Activated CD8-positive, alpha-beta T cell treated with anti-CD3 and anti-CD28 coated beads for 36 hours (primary cell): ENCODE measurements around the gene GCGR. TPM values are rescaled to one million over a fixed set of nuclear protein-coding genes. Genes with fewer than 3 reads are reported as not detected.

Experiments
- ATAC-seq: fragments of 200-7000 bp; cut with Tn5 transposase; one replicate; pipeline ENCODE4 v1.10.0; 2021; ENCODE audit warnings: mild to moderate bottlenecking, moderate library complexity
- CTCF ChIA-PET: fragments of 350-600 bp; sonication (Branson Sonifier 250); formaldehyde crosslinking; loops from one replicate; lab custom pipeline; 2021; ENCODE audit warnings: antibody characterized with exemption; lab: Charles Lee
- POLR2A ChIA-PET: fragments of 350-600 bp; sonication (Branson Sonifier 250); formaldehyde crosslinking; loops from one replicate; lab custom pipeline; 2021; ENCODE audit warnings: antibody characterized with exemption; lab: Charles Lee
- DNase-seq: peaks from one replicate; pipeline ENCODE4 v3.0.0-alpha.2; 2020
- H3K27ac Mint-ChIP-seq: one replicate; pipeline ENCODE4 v1.8.0; 2021; ENCODE audit warnings: mild to moderate bottlenecking, mixed read lengths
- H3K27me3 Mint-ChIP-seq: one replicate; pipeline ENCODE4 v1.8.0; 2021; ENCODE audit warnings: mixed read lengths
- H3K36me3 Mint-ChIP-seq: one replicate; pipeline ENCODE4 v1.8.0; 2021; ENCODE audit warnings: low read depth, mixed read lengths
- H3K4me1 Mint-ChIP-seq: one replicate; pipeline ENCODE4 v1.8.0; 2021; ENCODE audit warnings: low read depth, mixed read lengths
- H3K4me3 Mint-ChIP-seq: one replicate; pipeline ENCODE4 v1.8.0; 2021; ENCODE audit warnings: mild to moderate bottlenecking, moderate library complexity, mixed read lengths
- H3K9me3 Mint-ChIP-seq: one replicate; pipeline ENCODE4 v1.8.0; 2021; ENCODE audit warnings: mixed read lengths
- intact Hi-C: fragments of 100-400 bp; cut with micrococcal nuclease; formaldehyde crosslinking; loops from one replicate; pipeline ENCODE4 v1.10.0; 2022
- total RNA-seq, 2 experiments: library from RNA; stranded (reverse); gene quantifications; one replicate each; pipeline ENCODE4 v1.2.3, GENCODE V29; 2021
- TF ChIP-seq, protein P1 (sequence below): fragments of 200-600 bp; IDR thresholded peaks from one replicate; pipeline ENCODE4 v1.8.0; 2022; ENCODE audit warnings: antibody characterized with exemption, mild to moderate bottlenecking

GCGR gene
- total RNA-seq, 2 experiments from 2014 or later, result not detected

DNA sequence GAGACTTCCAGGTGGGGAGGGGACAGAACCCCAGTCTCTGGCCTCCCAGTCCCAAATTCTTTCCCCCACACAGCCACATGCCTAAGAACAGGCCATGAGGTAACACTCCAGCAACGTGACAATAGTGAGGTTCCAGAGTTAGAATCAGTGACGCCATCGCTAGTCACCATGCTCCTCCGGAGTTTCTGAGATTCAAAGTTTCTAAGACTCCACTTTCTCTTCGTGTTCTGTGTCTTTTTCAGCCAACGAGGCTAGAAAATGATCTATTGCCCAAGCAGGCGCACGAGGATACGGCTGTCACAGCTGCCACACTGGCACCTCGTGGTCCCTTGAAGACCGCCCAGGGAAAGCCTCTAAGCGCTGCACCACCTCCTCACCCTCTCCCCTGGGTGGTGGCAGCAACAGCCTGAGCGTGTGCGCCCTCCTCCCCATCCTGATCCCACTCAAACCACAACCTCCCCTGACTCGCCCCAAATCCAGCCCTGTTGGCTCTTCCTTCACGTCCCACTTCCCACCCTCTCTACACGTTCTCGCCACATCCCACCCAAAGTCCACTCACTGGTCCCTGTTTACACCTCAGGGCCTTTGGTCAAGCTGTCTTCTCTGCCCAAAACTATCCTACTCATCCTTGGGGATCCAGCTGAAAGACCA, 28.1 kb downstream of the GCGR start:
- Mint-ChIP-seq H3K4me3 (peak overlapping the region; percentile 95), H3K9me3 (no peaks in the 10 kb centered on the region), H3K36me3 (peaks cover 3% of the 10 kb centered on the region), H3K27ac (peak overlapping the region; percentile 95), H3K4me1 (peaks cover 26% of the 10 kb centered on the region), H3K27me3 (no peaks in the 10 kb centered on the region)
- peak; percentile 60 for ATAC-seq
- ChIA-PET CTCF (no interaction called here), POLR2A (interaction anchor here (0.6 to 2.8 kb wide), 7 partner anchors 27 to 1190 kb away, joined by 3 to 14 read pairs (median 3); partner anchors contain the start of gene MRPL12)
- intact Hi-C loops, result no loop called here
- TF ChIP-seq, protein P1, sequence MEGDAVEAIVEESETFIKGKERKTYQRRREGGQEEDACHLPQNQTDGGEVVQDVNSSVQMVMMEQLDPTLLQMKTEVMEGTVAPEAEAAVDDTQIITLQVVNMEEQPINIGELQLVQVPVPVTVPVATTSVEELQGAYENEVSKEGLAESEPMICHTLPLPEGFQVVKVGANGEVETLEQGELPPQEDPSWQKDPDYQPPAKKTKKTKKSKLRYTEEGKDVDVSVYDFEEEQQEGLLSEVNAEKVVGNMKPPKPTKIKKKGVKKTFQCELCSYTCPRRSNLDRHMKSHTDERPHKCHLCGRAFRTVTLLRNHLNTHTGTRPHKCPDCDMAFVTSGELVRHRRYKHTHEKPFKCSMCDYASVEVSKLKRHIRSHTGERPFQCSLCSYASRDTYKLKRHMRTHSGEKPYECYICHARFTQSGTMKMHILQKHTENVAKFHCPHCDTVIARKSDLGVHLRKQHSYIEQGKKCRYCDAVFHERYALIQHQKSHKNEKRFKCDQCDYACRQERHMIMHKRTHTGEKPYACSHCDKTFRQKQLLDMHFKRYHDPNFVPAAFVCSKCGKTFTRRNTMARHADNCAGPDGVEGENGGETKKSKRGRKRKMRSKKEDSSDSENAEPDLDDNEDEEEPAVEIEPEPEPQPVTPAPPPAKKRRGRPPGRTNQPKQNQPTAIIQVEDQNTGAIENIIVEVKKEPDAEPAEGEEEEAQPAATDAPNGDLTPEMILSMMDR, result no peak
- peak; percentile 79 for DNase-seq

DNA sequence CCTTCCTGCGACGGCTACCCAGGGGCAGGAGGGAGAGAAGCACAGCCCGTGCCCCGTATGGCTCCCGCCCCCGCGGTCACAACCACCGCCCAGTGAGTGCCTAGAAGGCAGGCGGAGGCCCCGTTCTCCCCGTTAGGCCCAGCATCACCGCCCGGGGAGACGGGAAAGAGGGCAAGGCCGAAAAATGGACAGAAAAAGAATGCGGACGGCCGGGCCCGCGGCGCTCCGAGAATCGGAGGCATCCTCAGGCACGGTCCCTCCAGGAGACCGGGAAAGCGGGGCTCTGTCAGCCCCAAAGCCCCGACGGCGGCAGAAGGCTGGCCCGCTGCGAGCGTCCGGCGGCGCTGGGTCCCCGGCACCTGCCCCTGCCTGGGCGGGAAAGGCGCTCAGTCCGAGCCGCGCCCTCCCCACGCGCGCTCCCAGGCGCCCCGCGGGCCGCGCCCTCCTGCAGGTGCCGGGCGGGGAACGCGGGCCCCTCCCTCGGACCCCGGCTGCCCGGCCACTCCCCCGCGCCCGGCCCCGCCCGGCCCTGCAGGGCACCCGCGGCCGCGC, 28.7 kb downstream of the GCGR start:
- Mint-ChIP-seq H3K4me1 (peaks cover 26% of the 10 kb centered on the region), H3K36me3 (peaks cover 3% of the 10 kb centered on the region), H3K27me3 (no peaks in the 10 kb centered on the region), H3K4me3 (peak overlapping the region; percentile 95), H3K9me3 (no peaks in the 10 kb centered on the region), H3K27ac (peak overlapping the region; percentile 95)
- ATAC-seq, result peak; percentile 55
- CTCF ChIA-PET, result no interaction called here
- intact Hi-C loops, result no loop called here
- DNase-seq, result peak; percentile 79
- TF ChIP-seq, protein P1, result no peak
- POLR2A ChIA-PET, result interaction anchor here (0.6 to 2.8 kb wide), 10 partner anchors 8 to 167 kb away, joined by 3 to 14 read pairs (median 5); partner anchors contain the start of genes ARHGDIA and MRPL12

DNA sequence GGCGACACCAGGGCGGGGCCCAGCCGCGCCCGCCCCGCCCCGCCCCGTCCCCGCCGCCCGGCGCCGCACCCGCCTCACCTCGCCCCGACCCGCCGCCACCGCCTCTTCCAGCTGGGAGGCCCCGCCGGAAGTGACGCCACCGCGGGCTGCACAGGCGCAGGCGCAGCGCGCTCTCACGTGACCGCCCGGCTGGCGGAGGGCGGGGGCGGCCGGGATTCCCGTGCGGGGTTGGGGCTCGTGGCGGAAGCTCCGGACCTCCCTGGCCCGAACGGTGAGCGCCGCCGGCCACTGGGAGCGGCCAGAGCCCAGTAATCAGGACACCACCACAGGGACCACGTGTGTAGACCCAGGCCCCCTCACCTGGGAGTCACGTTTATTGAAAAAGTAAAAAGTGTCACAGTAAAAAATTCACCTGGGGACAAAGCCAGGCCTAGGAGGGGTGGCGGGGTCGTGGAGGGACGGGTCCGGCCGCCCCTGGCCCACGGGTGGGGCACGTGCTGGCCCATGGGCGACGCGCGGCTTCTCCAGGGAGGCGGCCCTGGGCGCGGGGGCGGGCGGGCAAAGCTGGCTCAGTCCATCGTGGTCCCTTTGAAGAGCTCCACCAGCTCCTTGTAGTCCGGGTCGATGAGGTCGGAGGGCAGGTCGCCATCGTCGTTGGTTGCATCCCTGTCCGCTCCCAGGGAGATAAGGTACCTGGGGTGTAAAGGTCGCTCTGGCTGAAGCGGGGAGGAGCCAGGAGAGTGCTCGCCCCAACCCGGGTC, 29.4 kb downstream of the GCGR start, which contains the start of gene MCRIP1:
Gene MCRIP1, minus strand, starts transcription at position 132 of the 761 bp plus-strand sequence. CDS start 8,785 bp downstream, outside the sequence.
- ChIA-PET POLR2A (interaction anchor here (0.6 to 2.8 kb wide), 13 partner anchors 9 to 465 kb away, joined by 3 to 14 read pairs (median 5); partner anchors contain the start of genes ARHGDIA and MRPL12), CTCF (interaction anchor here (1.0 kb wide), 1 partner anchor 99 kb away, joined by 3 read pairs; no protein-coding TSS in a partner anchor)
- Mint-ChIP-seq H3K4me3 (peak within 1 kb of the TSS; percentile 95), H3K4me1 (peaks cover 25% of the 10 kb centered on the region), H3K9me3 (no peaks in the 10 kb centered on the region), H3K27ac (peak within 1 kb of the TSS; percentile 95), H3K27me3 (no peaks in the 10 kb centered on the region), H3K36me3 (peaks cover 3% of the 10 kb centered on the region)
- ATAC-seq (peak; percentile 82), DNase-seq (peak; percentile 96)
- intact Hi-C loops, result no loop called here
- TF ChIP-seq, protein P1, result no peak

DNA sequence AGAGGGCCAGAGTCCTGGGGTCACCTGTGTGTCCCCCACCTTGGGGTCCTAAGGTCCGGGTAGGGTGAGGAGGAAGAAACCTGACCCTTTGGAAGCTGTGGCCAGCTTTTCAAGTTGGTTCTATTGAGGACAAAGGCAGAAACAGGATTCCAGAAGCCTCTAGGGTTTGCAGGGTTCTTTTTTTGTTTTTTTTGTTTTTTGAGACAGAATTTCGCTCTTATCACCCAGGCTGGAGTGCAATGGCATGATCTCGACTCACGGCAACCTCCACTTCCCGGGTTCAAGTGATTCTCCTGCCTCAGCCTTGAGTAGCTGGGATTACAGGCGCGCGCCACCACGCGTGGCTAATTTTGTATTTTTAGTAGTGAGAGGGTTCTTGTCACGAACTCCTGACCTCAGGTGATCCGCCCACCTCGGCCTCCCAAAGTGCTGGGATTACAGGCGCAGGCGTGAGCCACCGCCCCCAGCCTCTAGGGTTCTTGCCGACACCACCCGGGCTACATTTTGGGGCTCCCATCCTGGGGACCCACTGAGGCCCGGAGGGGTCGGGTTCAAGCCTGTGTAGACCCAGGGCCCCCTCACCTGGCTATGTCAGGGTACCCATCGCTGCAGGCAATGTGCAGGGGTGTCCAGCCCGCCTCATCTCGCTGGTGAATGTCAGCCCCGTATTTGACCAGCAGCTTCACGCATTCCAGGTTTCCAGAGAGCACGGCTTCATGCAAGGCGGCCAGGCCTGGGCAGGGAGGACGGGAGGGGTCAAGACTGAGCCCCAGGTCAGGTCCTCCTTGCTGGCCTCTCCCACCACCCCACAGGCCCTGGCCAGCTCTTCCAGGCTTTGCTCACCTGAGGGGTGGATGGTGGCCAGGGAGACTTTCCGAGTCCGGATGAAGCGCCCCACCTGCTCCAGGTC, 30.2 kb downstream of the GCGR start:
- TF ChIP-seq, protein P1, result no peak
- no peak for DNase-seq
- peak overlapping the region; percentile 91 for H3K27ac Mint-ChIP-seq
- peaks cover 3% of the 10 kb centered on the region for H3K36me3 Mint-ChIP-seq
- no peak for ATAC-seq
- H3K4me1 Mint-ChIP-seq, result peaks cover 23% of the 10 kb centered on the region
- ChIA-PET CTCF (interaction anchor here (1.0 to 1.2 kb wide), 2 partner anchors 36 to 100 kb away, joined by 3 read pairs; no protein-coding TSS in a partner anchor), POLR2A (interaction anchor here (0.6 to 2.8 kb wide), 12 partner anchors 9 to 464 kb away, joined by 3 to 14 read pairs (median 5); partner anchors contain the start of genes ARHGDIA and MRPL12)
- peak overlapping the region; percentile 88 for H3K4me3 Mint-ChIP-seq
- H3K9me3 Mint-ChIP-seq, result no peaks in the 10 kb centered on the region
- no peaks in the 10 kb centered on the region for H3K27me3 Mint-ChIP-seq
- intact Hi-C loops, result no loop called here
